ENCODE data around the gene BBS12.

DNA sequence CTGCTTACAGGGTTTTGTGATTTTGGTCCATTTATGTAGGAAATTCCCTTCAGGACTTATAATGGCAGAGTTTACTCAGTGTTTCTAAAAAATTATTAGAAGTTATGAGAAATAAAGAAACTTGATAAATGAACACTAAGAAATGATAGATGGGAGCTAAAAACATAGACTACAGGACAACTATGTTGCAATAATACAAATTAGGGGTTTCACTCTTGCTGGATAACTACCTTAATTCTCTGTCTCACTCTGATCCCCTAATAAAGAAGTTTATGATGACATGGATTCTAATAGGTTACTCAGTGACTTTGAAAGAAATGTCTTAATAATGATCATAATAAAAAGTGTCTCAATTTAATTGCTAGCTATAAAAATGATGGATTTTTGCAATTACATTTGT, 23.3 kb upstream of the BBS12 start:
- TF ChIP-seq, protein P1, sequence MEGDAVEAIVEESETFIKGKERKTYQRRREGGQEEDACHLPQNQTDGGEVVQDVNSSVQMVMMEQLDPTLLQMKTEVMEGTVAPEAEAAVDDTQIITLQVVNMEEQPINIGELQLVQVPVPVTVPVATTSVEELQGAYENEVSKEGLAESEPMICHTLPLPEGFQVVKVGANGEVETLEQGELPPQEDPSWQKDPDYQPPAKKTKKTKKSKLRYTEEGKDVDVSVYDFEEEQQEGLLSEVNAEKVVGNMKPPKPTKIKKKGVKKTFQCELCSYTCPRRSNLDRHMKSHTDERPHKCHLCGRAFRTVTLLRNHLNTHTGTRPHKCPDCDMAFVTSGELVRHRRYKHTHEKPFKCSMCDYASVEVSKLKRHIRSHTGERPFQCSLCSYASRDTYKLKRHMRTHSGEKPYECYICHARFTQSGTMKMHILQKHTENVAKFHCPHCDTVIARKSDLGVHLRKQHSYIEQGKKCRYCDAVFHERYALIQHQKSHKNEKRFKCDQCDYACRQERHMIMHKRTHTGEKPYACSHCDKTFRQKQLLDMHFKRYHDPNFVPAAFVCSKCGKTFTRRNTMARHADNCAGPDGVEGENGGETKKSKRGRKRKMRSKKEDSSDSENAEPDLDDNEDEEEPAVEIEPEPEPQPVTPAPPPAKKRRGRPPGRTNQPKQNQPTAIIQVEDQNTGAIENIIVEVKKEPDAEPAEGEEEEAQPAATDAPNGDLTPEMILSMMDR (IDR thresholded peaks at IDR 0.05): no peak
- TF ChIP-seq POLR2AphosphoS5 (IDR thresholded peaks at IDR 0.05) (no peak), POLR2A (IDR thresholded peaks at IDR 0.05) (no peak)

Measured in prostate gland (tissue), 2 donors.